Gastroesophageal sphincter (tissue), 4 donors: ENCODE results near the gene ATF7IP2. TPM values are rescaled to one million over a fixed set of nuclear protein-coding genes. Genes with fewer than 3 reads are reported as not detected.

Source experiments
- ATAC-seq: fragments of 150-250 bp; one replicate; pipeline ENCODE4 v1.9.1; 2016; ENCODE audit warnings: mild to moderate bottlenecking, moderate library complexity
- H3K27ac ChIP-seq, 4 donors: fragments of 200-600 bp; sonication (generic) in 3 of 4; 1 replicate in 3 of 4; 2 replicates in 1 of 4; pipeline ENCODE4 v1.5.1; 2016 to 2019
- H3K27me3 ChIP-seq: fragments of 200-600 bp; sonication (generic); one replicate; pipeline ENCODE4 v1.5.1; 2019
- H3K36me3 ChIP-seq, 2 donors: fragments of 200-600 bp; sonication (generic); one replicate each; pipeline ENCODE4 v1.5.1; 2019; ENCODE audit warnings: control low read depth in 1 of 2
- H3K4me1 ChIP-seq, 3 donors: fragments of 200-600 bp; sonication (generic); 1 replicate in 2 of 3; 2 replicates in 1 of 3; pipeline ENCODE4 v1.5.1; 2016 to 2019; ENCODE audit warnings: control low read depth in 2 of 3
- H3K4me3 ChIP-seq, 2 donors: fragments of 200-600 bp; sonication (generic); one replicate each; pipeline ENCODE4 v1.5.1; 2019; ENCODE audit warnings: mild to moderate bottlenecking in 1 of 2, moderate library complexity in 1 of 2
- H3K9me3 ChIP-seq, 3 donors: fragments of 200-600 bp; sonication (generic); one replicate each; pipeline ENCODE4 v1.5.1; 2017 to 2019; ENCODE audit warnings: control low read depth in 2 of 3
- POLR2A ChIP-seq, 2 donors: fragments of 450-650 bp; IDR thresholded peaks; one replicate each; pipeline ENCODE4 v1.6.1; 2017; ENCODE audit warnings: antibody characterized with exemption in 2 of 2, mild to moderate bottlenecking in 2 of 2, moderate library complexity in 1 of 2
- POLR2AphosphoS5 ChIP-seq: sonication (generic); formaldehyde crosslinking; IDR thresholded peaks from one replicate; pipeline ENCODE4 v1.6.1; 2017; ENCODE audit warnings: antibody characterized with exemption
- small RNA-seq, 4 donors: library from RNA; depleted of rRNA; stranded (forward); fragments of <200 nt; gene quantifications; one replicate each; pipeline ENCODE3, GENCODE V24; 2016
- total RNA-seq, 4 donors: library from RNA; depleted of rRNA; stranded (reverse); fragments of >200 nt; gene quantifications; one replicate each; pipeline ENCODE4 v1.1.0, GENCODE V29; 2016
- TF ChIP-seq, protein P1 (sequence below), 4 experiments: fragments of 200-600 bp in 2 of 4; fragments of 450-650 bp in 2 of 4; sonication (generic) in 1 of 4; IDR thresholded peaks; one replicate each; pipeline ENCODE4 v1.5.1; 2017 to 2019; ENCODE audit warnings: antibody characterized with exemption in 4 of 4, mild to moderate bottlenecking in 2 of 4, moderate library complexity in 2 of 4

ATF7IP2 gene
- total RNA-seq, 4 donors from 2014 or later: 4.6 to 11.2 (median 7.2) TPM

DNA sequence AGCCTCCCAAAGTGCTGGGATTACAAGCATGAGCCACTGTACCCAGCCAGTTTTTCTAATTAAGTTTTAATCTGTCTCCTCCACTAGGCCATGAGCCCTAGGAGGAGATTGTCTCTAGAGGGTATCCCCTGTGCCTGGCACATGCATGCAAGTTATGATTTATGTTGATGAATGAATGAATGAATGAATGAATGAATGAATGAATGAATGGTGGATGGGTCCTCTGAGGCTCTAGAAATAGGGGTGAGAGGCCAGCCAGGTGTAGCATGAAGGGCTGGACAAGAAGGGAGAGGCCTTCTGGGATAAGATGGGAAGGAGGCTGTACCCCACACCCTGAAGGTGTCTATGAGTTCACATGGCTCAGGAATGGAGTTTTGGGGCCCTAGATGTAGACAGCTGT, 145.7 kb downstream of the ATF7IP2 start:
- H3K9me3 ChIP-seq: no peaks in the 10 kb centered on the region
- H3K27ac ChIP-seq: no peak overlapping the region
- ATAC-seq: no peak
- H3K4me1 ChIP-seq: no peaks in the 10 kb centered on the region
- no peaks in the 10 kb centered on the region for H3K27me3 ChIP-seq
- TF ChIP-seq POLR2AphosphoS5 (no peak), POLR2A (IDR thresholded peaks at IDR 0.05) (no peak)
- TF ChIP-seq, protein P1, sequence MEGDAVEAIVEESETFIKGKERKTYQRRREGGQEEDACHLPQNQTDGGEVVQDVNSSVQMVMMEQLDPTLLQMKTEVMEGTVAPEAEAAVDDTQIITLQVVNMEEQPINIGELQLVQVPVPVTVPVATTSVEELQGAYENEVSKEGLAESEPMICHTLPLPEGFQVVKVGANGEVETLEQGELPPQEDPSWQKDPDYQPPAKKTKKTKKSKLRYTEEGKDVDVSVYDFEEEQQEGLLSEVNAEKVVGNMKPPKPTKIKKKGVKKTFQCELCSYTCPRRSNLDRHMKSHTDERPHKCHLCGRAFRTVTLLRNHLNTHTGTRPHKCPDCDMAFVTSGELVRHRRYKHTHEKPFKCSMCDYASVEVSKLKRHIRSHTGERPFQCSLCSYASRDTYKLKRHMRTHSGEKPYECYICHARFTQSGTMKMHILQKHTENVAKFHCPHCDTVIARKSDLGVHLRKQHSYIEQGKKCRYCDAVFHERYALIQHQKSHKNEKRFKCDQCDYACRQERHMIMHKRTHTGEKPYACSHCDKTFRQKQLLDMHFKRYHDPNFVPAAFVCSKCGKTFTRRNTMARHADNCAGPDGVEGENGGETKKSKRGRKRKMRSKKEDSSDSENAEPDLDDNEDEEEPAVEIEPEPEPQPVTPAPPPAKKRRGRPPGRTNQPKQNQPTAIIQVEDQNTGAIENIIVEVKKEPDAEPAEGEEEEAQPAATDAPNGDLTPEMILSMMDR (IDR thresholded peaks at IDR 0.05): no peak
- peaks cover 0 to 91% of the 10 kb centered on the region in 2 donors for H3K36me3 ChIP-seq
- H3K4me3 ChIP-seq: no peak overlapping the region

Small RNA genes lying within 50 kb of the gene (small RNA-seq; reads per million reads assigned to genes)
- gene RNU6-633P: 0 reads per million in 4 donors

Other genes starting within 250 kb of the ATF7IP2 start
- 10 to 100 TPM in 2 of 4 donors, 1 to 10 TPM in 1, under 1 TPM in 1; 0.25 to 26.1 (median 13.5) TPM for gene GRIN2A, start 203.6 kb upstream of the ATF7IP2 start, total RNA-seq
- 10 to 100 TPM; 52.8 to 94.7 (median 69.7) TPM for gene EMP2, start 194.5 kb downstream of the ATF7IP2 start, total RNA-seq